SK-N-SH treated with all-trans-retinoic acid at 6 μM for 48 hours (cell line): ENCODE data around the gene CDK14.

Experiments used
- CREB5 ChIP-seq: fragments of 250-450 bp; sonication (Bioruptor Pico); IDR thresholded peaks from 2 replicates; pipeline ENCODE4 v1.5.1; 2020; ENCODE audit warnings: low read depth, mild to moderate bottlenecking, moderate library complexity
- CSDC2 ChIP-seq: fragments of 250-450 bp; sonication (Bioruptor Pico); IDR thresholded peaks from 2 replicates; pipeline ENCODE4 v1.5.0; 2020; ENCODE audit warnings: mild to moderate bottlenecking, moderate library complexity
- CSRNP3 ChIP-seq: fragments of 250-450 bp; sonication (Bioruptor Pico); IDR thresholded peaks from 2 replicates; pipeline ENCODE4 v1.5.1; 2021; ENCODE audit warnings: mild to moderate bottlenecking, moderate library complexity
- GLIS3 ChIP-seq: fragments of 250-450 bp; sonication (Bioruptor Pico); IDR thresholded peaks from 2 replicates; pipeline ENCODE4 v1.5.0; 2020; ENCODE audit warnings: mild to moderate bottlenecking, moderate library complexity
- PATZ1 ChIP-seq: fragments of 250-450 bp; sonication (Bioruptor Pico); IDR thresholded peaks from 2 replicates; pipeline ENCODE4 v1.8.0; 2020; ENCODE audit warnings: mild to moderate bottlenecking, moderate library complexity, borderline replicate concordance
- PPARA ChIP-seq: fragments of 250-450 bp; sonication (Bioruptor Pico); IDR thresholded peaks from 2 replicates; pipeline ENCODE4 v1.5.0; 2020; ENCODE audit warnings: mild to moderate bottlenecking, borderline replicate concordance
- RARB ChIP-seq: fragments of 250-450 bp; sonication (Bioruptor Pico); IDR thresholded peaks from 2 replicates; pipeline ENCODE4 v1.8.0; 2021; ENCODE audit warnings: mild to moderate bottlenecking, moderate library complexity
- SNAI2 ChIP-seq: fragments of 250-450 bp; sonication (Bioruptor Pico); IDR thresholded peaks from 2 replicates; pipeline ENCODE4 v1.5.0; 2020; ENCODE audit warnings: mild to moderate bottlenecking, moderate library complexity
- TCF4 ChIP-seq: fragments of 250-450 bp; sonication (Bioruptor Pico); IDR thresholded peaks from 2 replicates; pipeline ENCODE4 v1.8.0; 2021; ENCODE audit warnings: mild to moderate bottlenecking, moderate library complexity, borderline replicate concordance
- TOX ChIP-seq: fragments of 250-450 bp; sonication (Bioruptor Pico); IDR thresholded peaks from 2 replicates; pipeline ENCODE4 v1.8.0; 2021; ENCODE audit warnings: mild to moderate bottlenecking, moderate library complexity, borderline replicate concordance
- TSHZ2 ChIP-seq: fragments of 250-450 bp; sonication (Bioruptor Pico); IDR thresholded peaks from 2 replicates; pipeline ENCODE4 v1.5.0; 2020; ENCODE audit warnings: mild to moderate bottlenecking, moderate library complexity
- ZFP30 ChIP-seq: fragments of 450-650 bp; formaldehyde crosslinking; IDR thresholded peaks from 2 replicates; pipeline ENCODE4 v1.5.0; 2022; ENCODE audit warnings: mild to moderate bottlenecking, moderate library complexity
- ZNF565 ChIP-seq: fragments of 450-650 bp; formaldehyde crosslinking; conservative IDR thresholded peaks from 2 replicates; pipeline ENCODE4 v1.5.0; 2020; ENCODE audit warnings: low read depth, mild to moderate bottlenecking, moderate library complexity
- ZNF70 ChIP-seq: fragments of 450-650 bp; formaldehyde crosslinking; IDR thresholded peaks from 2 replicates; pipeline ENCODE4 v1.5.0; 2020; ENCODE audit warnings: mild to moderate bottlenecking, moderate library complexity

GRCh38 chr7:91089382-91089963 is 493.4 kb downstream of the CDK14 start:
- TF ChIP-seq CSRNP3: no peak
- no peak for TF ChIP-seq CREB5
- TF ChIP-seq ZNF70 (CRISPR knock-in tag): 0 out of 2 replicates have a peak, but pooled peaks have one; percentile 52
- TF ChIP-seq ZNF565 (CRISPR knock-in tag): no peak
- TF ChIP-seq RARB (CRISPR knock-in tag): no peak
- no peak for TF ChIP-seq CSDC2
- TF ChIP-seq ZFP30 (CRISPR knock-in tag): no peak
- no peak for TF ChIP-seq PATZ1 (CRISPR knock-in tag)
- no peak for TF ChIP-seq SNAI2 (CRISPR knock-in tag)
- TF ChIP-seq GLIS3 (CRISPR knock-in tag): no peak
- TF ChIP-seq PPARA (CRISPR knock-in tag): no peak
- no peak for TF ChIP-seq TCF4 (CRISPR knock-in tag)
- TF ChIP-seq TOX: no peak
- no peak for TF ChIP-seq TSHZ2 (CRISPR knock-in tag)
